ENCODE results near the gene TNS3. TPM values are rescaled to one million over a fixed set of nuclear protein-coding genes. Genes with fewer than 3 reads are reported as not detected.
"Not testable (repeated sequence)": the region's sequence is repeated elsewhere in the genome, so short reads cannot be mapped to it uniquely, and the experiment has no call there.

Gene TNS3
- total RNA-seq, 2 experiments from 2014 or later, result 0.12 to 0.19 TPM

DNA sequence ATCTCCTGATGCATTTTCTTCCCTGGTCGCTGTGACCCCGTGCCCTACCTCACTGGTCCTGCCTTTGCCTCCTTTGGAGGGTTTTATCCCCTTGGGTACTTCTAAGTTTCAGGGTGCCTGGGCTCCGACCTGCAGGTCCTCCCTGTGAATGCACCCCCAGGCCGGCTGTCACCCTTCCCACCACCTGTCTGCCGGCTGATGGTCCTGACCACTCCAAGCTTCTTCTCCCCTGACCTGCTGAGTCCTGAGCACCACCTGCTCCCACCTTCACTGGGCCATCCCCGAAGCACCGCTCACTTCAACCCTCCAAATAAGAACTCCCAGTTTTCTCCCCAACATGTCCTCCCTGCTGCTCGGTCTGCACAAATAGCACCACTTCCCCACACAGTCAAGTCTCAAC lies 33.4 kb downstream of the TNS3 start:
- H3K4me3 Mint-ChIP-seq, result no peak overlapping the region
- no peaks in the 10 kb centered on the region for H3K36me3 Mint-ChIP-seq (ENCODE audit: low read depth)
- CTCF ChIA-PET, result no interaction called here
- no peak for DNase-seq
- intact Hi-C loops (cut with micrococcal nuclease), result no loop called here
- no peak overlapping the region for H3K27ac Mint-ChIP-seq
- no peaks in the 10 kb centered on the region for H3K4me1 Mint-ChIP-seq (ENCODE audit: low read depth)
- H3K27me3 Mint-ChIP-seq (ENCODE audit: low read depth), result no peaks in the 10 kb centered on the region
- no peaks in the 10 kb centered on the region for H3K9me3 Mint-ChIP-seq

DNA sequence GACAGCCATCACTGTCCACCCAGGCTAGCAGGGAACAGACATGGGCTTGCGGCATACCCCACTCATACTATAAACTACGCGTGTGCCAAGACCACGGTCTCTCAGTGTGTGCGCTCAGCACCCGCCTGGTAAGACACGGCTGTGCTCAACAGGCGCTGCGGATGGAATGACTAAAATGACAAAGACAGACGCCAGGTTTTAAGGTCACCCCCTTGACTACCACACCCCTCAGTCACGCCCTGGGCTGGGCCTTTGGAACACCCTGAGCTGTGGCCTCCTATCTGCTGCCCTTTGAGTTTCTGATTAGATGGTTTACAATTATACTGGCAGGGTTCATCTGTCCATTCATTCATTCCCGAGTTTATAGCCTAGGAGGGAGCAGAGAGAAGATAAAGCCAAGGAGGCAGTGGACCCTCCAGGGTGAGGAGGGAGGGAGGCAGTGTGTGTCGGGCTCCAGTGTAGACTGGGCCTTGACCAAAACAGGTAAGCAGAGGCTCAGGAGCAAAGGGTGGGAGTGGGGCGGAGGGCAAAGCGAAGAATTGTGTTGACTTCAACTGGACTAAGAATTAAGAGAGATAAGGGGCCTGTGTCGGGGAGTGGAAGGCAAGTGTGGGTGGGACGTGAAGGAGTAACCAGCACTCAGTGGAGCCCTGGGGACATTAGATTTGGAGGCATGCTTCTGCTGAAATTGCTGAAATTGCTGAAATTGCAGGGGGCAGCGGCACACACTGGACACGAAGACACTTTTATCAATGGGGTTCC lies 35.0 kb downstream of the TNS3 start:
- intact Hi-C loops (cut with micrococcal nuclease), result no loop called here
- Mint-ChIP-seq H3K27ac (no peak overlapping the region), H3K4me1 (ENCODE audit: low read depth) (no peaks in the 10 kb centered on the region), H3K36me3 (ENCODE audit: low read depth) (no peaks in the 10 kb centered on the region), H3K4me3 (no peak overlapping the region), H3K27me3 (ENCODE audit: low read depth) (no peaks in the 10 kb centered on the region), H3K9me3 (no peaks in the 10 kb centered on the region)
- CTCF ChIA-PET, result no interaction called here
- DNase-seq, result no peak

DNA sequence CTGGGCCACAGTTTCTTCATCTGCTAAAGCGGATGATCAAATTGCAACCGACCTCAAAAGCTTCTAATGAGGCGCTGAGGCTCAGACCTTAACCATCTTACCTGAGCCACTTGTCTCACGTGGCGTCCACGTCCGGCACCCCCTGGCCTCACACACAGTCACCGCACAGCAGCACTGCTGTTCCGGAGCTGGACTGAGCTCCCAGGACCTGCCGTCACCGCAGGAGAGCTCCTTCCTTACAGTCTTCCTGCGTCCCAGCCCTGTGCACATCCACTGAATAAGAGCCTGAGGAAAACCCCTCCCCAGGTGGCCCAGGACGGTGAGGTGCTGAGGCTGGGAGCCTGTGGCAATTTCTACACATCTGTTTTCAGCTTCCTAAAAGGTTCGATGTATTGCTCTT lies 35.7 kb downstream of the TNS3 start:
- CTCF ChIA-PET, result no interaction called here
- no peak overlapping the region for H3K4me3 Mint-ChIP-seq
- no peak for DNase-seq
- H3K36me3 Mint-ChIP-seq (ENCODE audit: low read depth), result no peaks in the 10 kb centered on the region
- H3K9me3 Mint-ChIP-seq, result no peaks in the 10 kb centered on the region
- no peaks in the 10 kb centered on the region for H3K27me3 Mint-ChIP-seq (ENCODE audit: low read depth)
- intact Hi-C loops (cut with micrococcal nuclease), result no loop called here
- H3K27ac Mint-ChIP-seq, result no peak overlapping the region
- no peaks in the 10 kb centered on the region for H3K4me1 Mint-ChIP-seq (ENCODE audit: low read depth)

DNA sequence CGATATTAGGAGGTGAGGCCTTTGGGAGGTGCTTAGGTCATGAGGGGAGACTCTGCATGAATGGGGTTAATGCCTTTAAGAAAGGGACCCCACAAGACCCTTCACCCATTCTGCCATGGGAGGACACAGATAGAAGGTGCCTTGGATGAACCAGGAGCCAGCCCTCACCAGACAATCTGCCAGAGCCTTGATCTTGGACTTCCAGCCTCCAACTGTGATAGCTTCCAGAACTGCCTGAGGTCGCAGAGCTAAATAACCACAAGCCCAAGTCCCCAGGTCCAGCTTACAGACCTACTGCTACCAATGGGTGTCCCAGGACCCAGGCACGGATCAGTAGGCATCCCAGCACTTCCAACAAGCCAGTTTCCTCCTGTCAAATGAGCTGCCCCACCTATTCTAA lies 37.5 kb downstream of the TNS3 start:
- Mint-ChIP-seq H3K9me3 (no peaks in the 10 kb centered on the region), H3K27ac (no peak overlapping the region), H3K4me1 (ENCODE audit: low read depth) (no peaks in the 10 kb centered on the region), H3K27me3 (ENCODE audit: low read depth) (no peaks in the 10 kb centered on the region), H3K36me3 (ENCODE audit: low read depth) (no peaks in the 10 kb centered on the region), H3K4me3 (no peak overlapping the region)
- CTCF ChIA-PET, result no interaction called here
- intact Hi-C loops (cut with micrococcal nuclease), result no loop called here
- DNase-seq, result no peak

DNA sequence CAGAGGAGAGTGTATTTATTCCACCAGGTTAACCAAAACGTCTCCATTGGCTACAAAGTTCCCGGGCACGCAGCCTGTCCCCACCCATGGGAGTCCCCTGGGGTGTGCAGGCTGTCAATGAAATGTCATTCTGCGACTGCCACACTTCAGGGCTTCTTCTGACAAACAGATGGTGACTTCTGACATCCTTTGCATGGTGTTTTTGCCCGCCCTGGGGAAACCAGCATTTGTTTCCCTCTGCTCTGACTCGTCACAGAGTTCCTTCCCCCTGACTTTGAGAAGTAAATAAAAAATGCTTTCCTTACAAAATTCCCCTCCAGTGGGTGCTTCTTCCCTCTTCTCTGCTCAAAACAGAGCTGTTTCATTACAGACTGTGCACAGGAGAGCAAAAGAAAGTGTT lies 38.2 kb downstream of the TNS3 start:
- H3K9me3 Mint-ChIP-seq, result no peaks in the 10 kb centered on the region

GRCh38 chr7:47543056-47543455 lies 38.9 kb downstream of the TNS3 start:
- H3K4me1 Mint-ChIP-seq (ENCODE audit: low read depth), result no peaks in the 10 kb centered on the region
- H3K9me3 Mint-ChIP-seq, result no peaks in the 10 kb centered on the region
- peaks cover 7% of the 10 kb centered on the region for H3K27me3 Mint-ChIP-seq (ENCODE audit: low read depth)
- H3K4me3 Mint-ChIP-seq, result no peak overlapping the region
- CTCF ChIA-PET, result no interaction called here
- no peak for DNase-seq
- intact Hi-C loops (cut with micrococcal nuclease), result no loop called here
- H3K27ac Mint-ChIP-seq, result no peak overlapping the region
- H3K36me3 Mint-ChIP-seq (ENCODE audit: low read depth), result no peaks in the 10 kb centered on the region

More for the DNA sequence above, 38.2 kb downstream of the TNS3 start:
- Mint-ChIP-seq H3K27ac (no peak overlapping the region), H3K36me3 (ENCODE audit: low read depth) (no peaks in the 10 kb centered on the region), H3K4me3 (no peak overlapping the region), H3K4me1 (ENCODE audit: low read depth) (no peaks in the 10 kb centered on the region), H3K27me3 (ENCODE audit: low read depth) (peaks cover 1% of the 10 kb centered on the region)
- intact Hi-C loops (cut with micrococcal nuclease), result no loop called here
- DNase-seq, result no peak
- CTCF ChIA-PET, result no interaction called here

DNA sequence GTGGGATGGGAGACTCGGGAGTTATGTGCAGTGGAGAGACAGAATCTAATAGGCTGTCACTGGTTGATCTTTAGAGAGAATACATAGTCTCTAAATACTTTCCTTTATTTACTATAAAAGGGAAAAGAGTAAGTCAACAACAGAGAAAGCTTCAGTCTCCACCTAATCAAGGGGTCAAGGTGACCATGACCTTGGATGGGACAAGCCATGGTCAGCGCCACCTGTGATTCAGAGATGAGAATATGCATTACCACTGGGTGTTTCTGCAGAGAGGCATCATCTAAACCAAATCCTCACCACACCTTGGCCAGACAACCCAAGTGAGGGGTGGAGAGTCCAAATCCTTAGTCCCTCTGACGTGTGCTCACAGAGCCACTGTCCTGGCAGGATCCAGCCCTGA lies 39.9 kb downstream of the TNS3 start:
- DNase-seq, result no peak
- intact Hi-C loops (cut with micrococcal nuclease), result no loop called here
- Mint-ChIP-seq H3K36me3 (ENCODE audit: low read depth) (no peaks in the 10 kb centered on the region), H3K4me1 (ENCODE audit: low read depth) (no peaks in the 10 kb centered on the region), H3K27ac (no peak overlapping the region), H3K9me3 (no peaks in the 10 kb centered on the region), H3K4me3 (no peak overlapping the region), H3K27me3 (ENCODE audit: low read depth) (peaks cover 12% of the 10 kb centered on the region)
- CTCF ChIA-PET, result no interaction called here

GRCh38 chr7:47541485-47541884 lies 40.4 kb downstream of the TNS3 start:
- CTCF ChIA-PET; DNase-seq; H3K4me3 Mint-ChIP-seq; intact Hi-C loops (cut with micrococcal nuclease); H3K27ac Mint-ChIP-seq; H3K36me3 Mint-ChIP-seq (ENCODE audit: low read depth); H3K9me3 Mint-ChIP-seq; H3K4me1 Mint-ChIP-seq (ENCODE audit: low read depth): not testable (repeated sequence)
- peaks cover 15% of the 10 kb centered on the region for H3K27me3 Mint-ChIP-seq (ENCODE audit: low read depth)

DNA sequence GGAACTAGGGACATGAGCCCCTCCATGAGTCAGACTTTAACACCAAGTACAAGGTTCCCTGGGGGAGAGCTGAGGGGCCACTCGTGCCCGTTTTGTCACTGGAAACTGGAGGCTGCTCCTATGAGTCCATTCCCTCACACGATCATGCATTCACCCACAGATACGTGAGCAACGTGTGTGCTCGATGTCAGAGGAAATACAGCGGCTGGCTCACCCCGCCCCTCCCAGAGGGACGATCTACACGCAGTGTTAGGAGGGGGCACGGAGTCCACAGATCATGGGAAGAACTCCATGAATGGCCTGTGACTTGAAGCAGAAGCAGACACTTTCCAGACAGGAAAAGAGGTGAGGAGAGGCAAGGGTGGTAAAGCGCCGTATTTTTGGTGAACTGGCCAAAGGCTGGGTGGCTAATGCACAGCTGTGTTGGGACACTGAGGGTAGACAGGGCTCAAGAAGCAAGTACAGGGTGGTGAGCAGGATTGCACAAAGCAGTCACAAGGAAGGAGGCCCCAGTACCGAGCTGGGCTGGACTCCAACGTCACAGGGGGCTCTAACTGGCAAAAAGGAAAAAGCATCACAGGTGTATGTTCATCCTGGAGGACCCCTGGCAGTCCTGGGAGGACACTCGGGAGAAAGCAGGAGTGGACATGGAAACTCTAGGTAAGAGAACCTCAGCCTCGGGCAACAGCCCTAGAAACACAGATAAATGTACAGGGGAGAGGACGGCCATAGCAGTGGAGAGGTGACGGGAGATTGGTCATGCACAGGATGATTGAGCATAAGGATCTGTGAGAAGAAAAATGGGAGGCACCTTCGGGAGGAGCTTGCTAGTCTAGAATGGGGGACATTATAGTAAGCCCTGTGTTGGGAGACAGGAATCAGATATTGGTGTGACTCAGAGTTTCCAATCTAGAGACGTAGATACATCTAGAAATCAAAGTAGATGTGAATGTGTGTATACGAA lies 41.2 kb downstream of the TNS3 start:
- no peaks in the 10 kb centered on the region for H3K4me1 Mint-ChIP-seq (ENCODE audit: low read depth)
- H3K9me3 Mint-ChIP-seq, result no peaks in the 10 kb centered on the region
- H3K27ac Mint-ChIP-seq, result no peak overlapping the region
- intact Hi-C loops (cut with micrococcal nuclease), result no loop called here
- H3K27me3 Mint-ChIP-seq (ENCODE audit: low read depth), result peaks cover 19% of the 10 kb centered on the region
- no peaks in the 10 kb centered on the region for H3K36me3 Mint-ChIP-seq (ENCODE audit: low read depth)
- no peak for DNase-seq
- CTCF ChIA-PET, result no interaction called here
- H3K4me3 Mint-ChIP-seq, result no peak overlapping the region

- no peaks in the 10 kb centered on the region for H3K36me3 Mint-ChIP-seq (ENCODE audit: low read depth)
- CTCF ChIA-PET, result no interaction called here
- no peak overlapping the region for H3K4me3 Mint-ChIP-seq
- H3K4me1 Mint-ChIP-seq (ENCODE audit: low read depth), result no peaks in the 10 kb centered on the region
- intact Hi-C loops (cut with micrococcal nuclease), result no loop called here
- H3K9me3 Mint-ChIP-seq, result no peaks in the 10 kb centered on the region
- no peak overlapping the region for H3K27ac Mint-ChIP-seq
- DNase-seq, result no peak
- peaks cover 19% of the 10 kb centered on the region for H3K27me3 Mint-ChIP-seq (ENCODE audit: low read depth)
These were observed 41.9 kb downstream of the TNS3 start for GRCh38 chr7:47540053-47540386.

DNA sequence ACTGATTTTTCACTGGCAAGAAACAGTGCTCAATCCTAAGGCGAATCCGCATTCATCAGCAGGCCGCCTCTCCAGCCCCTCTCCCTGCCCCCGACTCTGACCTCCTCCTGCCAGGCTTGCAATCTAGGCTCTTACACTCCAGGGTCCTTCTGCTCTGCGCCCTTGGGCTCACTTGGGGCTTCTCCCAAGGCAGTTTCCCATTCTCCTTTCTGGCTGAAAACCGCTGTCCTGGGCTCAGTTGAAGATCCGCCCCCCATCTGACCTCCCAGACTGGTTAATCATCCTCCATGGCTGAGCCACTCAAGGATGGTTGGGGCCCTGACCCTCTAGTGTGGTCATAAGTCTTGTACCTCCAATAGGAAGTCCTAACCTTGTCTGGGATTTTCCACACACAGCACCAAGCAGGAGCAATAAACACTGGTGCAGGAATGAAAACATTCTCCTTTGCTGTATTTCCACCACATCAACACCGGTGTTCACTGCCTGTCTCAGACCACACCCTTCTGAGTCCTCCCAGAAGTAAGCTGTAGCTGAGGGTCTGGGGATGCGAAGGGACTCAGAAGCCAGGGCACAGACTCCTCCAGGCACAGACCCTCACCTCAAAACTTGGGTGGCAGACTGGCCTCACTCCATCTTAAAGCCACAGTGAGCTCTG lies 42.4 kb downstream of the TNS3 start:
- H3K4me3 Mint-ChIP-seq, result no peak overlapping the region
- no peak overlapping the region for H3K27ac Mint-ChIP-seq
- peaks cover 19% of the 10 kb centered on the region for H3K27me3 Mint-ChIP-seq (ENCODE audit: low read depth)
- H3K36me3 Mint-ChIP-seq (ENCODE audit: low read depth), result no peaks in the 10 kb centered on the region
- CTCF ChIA-PET, result no interaction called here
- DNase-seq, result no peak
- no peaks in the 10 kb centered on the region for H3K4me1 Mint-ChIP-seq (ENCODE audit: low read depth)
- no peaks in the 10 kb centered on the region for H3K9me3 Mint-ChIP-seq
- intact Hi-C loops (cut with micrococcal nuclease), result no loop called here

DNA sequence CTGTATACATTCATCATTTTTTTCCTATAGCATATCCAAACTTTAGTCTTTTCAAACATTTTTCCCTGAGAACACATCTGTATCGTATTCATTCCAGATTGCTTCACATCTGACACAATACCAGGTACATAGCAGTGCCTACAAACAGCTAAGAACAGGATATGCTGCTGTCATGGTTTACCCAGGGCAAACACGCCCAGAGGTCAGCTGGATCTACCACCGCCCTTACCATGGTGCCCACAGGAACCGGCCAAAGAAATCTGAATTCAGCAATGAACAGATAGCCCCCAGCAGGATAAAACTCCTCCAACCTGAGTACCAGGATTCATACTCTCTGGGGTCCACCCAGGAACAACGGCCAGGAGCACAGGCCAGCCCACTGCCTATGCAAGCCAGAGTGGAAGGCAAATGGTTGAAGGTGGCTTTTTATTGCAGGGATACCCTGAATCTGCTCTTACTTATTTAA lies 43.0 kb downstream of the TNS3 start:
- intact Hi-C loops (cut with micrococcal nuclease), result no loop called here
- no peak for DNase-seq
- peaks cover 19% of the 10 kb centered on the region for H3K27me3 Mint-ChIP-seq (ENCODE audit: low read depth)
- no peaks in the 10 kb centered on the region for H3K4me1 Mint-ChIP-seq (ENCODE audit: low read depth)
- H3K9me3 Mint-ChIP-seq, result no peaks in the 10 kb centered on the region
- no peak overlapping the region for H3K4me3 Mint-ChIP-seq
- no peak overlapping the region for H3K27ac Mint-ChIP-seq
- H3K36me3 Mint-ChIP-seq (ENCODE audit: low read depth), result no peaks in the 10 kb centered on the region
- CTCF ChIA-PET, result interaction anchor here (0.5 kb wide), 1 partner anchor 288 kb away, joined by 3 read pairs; no protein-coding TSS in a partner anchor
